GM18520 (cell line): ENCODE measurements around the gene SHROOM1.

ENCODE experiments used
- ATAC-seq: cut with Tn5 transposase; IDR thresholded peaks from one replicate; pipeline ENCODE4 v1.9.1; 2021; ENCODE audit not compliant: unreplicated experiment

The SHROOM1 gene

DNA sequence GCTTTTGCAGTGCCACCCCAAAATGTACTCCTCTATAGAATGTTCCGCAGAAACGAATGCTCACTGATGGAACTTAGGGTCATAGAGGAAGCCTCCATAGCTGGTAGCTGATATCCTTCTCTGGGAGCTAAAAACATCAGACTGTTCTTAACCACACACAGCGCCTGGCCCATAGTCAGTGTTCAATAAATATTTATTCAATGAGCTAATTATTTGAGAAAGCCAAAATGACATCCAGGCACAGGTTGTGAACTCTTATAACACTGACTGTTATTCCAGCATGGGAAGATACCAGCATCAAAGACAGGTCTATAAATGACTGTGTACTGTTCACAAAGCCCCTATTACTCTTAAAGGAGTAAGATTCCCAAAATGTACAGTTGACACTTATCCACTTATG is 22.9 kb upstream of the SHROOM1 start:
- ATAC-seq, result no peak

DNA sequence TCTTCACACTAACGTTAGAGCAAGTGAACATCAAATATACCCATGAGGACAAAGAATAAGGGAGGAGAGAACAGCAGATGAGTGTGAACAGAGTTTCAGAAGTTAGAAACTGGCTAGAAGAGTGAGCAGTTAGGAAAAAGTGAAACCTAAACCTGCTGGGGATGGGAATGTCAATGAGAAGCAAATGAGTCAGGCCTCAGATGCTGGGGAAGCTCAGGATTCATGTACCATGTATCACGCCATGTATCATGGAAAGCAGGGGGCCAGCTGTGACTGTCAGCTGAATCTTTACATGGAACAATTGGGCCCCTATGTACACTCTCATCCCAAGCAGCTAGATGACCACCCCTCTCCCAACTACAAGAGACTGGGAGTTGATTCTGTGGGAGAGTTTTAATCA is 19.6 kb upstream of the SHROOM1 start:
- no peak for ATAC-seq

- ATAC-seq, result no peak
These were observed 18.9 kb upstream of the SHROOM1 start for GRCh38 chr5:132849347-132849746.

- no peak for ATAC-seq
These were observed 17.8 kb upstream of the SHROOM1 start for GRCh38 chr5:132848270-132848669.

DNA sequence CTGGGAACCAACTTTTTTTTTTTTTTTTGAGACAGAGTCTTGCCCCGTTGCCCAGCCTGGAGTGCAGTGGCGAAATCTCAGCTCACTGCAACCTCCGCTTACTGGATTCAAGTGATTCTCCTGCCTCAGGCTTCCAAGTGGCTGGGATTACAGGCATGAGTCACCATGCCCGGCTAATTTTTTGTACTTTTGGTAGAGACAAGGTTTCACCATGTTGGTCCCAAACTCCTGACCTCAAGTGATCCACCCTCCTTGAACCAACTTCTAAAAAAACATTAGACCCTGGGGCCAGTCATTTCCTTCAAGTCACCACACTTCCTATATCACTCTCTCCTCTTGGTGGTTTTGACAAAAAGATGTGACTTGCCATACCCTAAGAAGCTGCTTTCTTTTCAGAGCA is 10.9 kb upstream of the SHROOM1 start:
- ATAC-seq, result no peak

GRCh38 chr5:132840896-132841295 is 10.4 kb upstream of the SHROOM1 start:
- no peak for ATAC-seq

- ATAC-seq, result no peak
These were observed 9.9 kb upstream of the SHROOM1 start for GRCh38 chr5:132840313-132840712.

GRCh38 chr5:132839426-132840301 is 9.2 kb upstream of the SHROOM1 start:
- ATAC-seq, result no peak

GRCh38 chr5:132838516-132839282 is 8.3 kb upstream of the SHROOM1 start:
- ATAC-seq, result no peak

DNA sequence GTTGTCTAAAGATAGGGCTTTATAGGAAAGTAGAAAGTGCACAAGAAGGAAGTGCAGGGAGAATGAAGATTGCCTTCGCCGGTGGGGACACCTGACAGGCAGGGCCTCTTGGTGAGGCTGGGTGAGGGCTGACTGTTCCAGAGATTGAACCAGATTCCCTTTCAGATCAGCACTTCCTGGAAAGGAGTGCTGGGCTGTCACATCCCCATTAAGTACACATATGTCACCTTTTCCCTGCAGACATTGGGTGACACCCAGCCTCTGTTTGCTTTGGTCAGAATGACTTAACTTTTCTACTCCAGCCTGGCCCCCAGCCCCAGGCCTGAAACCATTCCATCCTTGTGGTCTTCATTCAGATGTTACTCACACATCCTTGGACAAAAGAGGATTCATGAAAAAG is 7.4 kb upstream of the SHROOM1 start:
- no peak for ATAC-seq

GRCh38 chr5:132836852-132837251 is 6.4 kb upstream of the SHROOM1 start:
- no peak for ATAC-seq

- ATAC-seq, result no peak
These were observed 3.6 kb upstream of the SHROOM1 start for GRCh38 chr5:132834057-132834456.

DNA sequence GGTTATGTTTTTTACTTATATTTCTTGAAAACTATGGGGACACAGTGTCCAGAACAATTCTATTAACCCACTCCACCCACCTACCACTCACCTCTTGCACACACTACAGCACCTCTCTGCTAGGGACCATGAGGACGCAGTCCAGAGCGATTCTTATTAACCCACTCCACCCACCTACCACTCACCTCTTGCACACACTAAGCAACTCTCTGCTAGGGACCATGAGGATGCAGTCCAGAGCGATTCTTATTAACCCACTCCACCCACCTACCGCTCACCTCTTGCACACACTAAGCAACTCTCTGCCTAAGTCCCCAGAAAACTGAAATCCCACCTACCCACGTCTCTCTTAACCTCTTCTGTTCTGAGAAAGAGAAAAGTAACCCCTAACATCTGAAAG is 2.2 kb upstream of the SHROOM1 start:
- ATAC-seq, result no peak

- ATAC-seq, result no peak
These were observed 831 bp upstream of the SHROOM1 start for GRCh38 chr5:132831095-132831860.

DNA sequence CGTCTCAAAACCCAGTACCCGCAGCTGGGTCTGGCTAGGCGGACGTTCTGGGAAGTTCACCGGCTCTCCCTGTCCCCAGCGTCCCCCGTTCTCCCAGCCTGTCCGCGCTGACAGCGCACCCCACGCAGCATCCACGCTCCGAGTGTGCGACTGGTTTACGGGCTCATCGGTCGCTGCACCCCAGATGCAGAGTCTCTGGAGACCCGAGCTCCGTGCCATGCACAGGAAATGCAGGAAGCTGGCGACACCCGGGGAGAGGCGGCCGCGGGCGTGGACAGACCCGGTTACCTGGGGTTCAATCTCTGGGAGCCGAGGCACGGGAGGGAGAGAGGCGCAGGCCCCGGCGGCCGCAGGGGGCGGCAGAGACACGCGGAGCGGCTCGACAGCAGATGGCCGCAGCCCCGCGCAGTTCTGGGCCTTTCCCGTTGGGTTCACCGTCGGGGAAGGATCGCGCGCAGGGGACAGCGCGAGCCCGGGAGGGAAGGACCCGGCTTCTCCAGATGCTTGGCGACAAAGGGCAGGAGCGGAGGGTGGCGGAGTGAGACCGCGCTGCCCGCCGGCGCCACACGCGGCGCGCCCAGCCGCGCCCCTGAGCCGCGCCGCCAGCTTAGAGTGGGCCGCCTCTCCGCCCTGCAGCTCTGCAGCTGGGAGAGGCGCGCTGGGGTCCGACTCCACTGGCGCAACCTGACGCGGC is 558 bp downstream of the SHROOM1 start:
- ATAC-seq, result peak; percentile 61

- no peak for ATAC-seq
These were observed 1.5 kb downstream of the SHROOM1 start for GRCh38 chr5:132828846-132829494.

DNA sequence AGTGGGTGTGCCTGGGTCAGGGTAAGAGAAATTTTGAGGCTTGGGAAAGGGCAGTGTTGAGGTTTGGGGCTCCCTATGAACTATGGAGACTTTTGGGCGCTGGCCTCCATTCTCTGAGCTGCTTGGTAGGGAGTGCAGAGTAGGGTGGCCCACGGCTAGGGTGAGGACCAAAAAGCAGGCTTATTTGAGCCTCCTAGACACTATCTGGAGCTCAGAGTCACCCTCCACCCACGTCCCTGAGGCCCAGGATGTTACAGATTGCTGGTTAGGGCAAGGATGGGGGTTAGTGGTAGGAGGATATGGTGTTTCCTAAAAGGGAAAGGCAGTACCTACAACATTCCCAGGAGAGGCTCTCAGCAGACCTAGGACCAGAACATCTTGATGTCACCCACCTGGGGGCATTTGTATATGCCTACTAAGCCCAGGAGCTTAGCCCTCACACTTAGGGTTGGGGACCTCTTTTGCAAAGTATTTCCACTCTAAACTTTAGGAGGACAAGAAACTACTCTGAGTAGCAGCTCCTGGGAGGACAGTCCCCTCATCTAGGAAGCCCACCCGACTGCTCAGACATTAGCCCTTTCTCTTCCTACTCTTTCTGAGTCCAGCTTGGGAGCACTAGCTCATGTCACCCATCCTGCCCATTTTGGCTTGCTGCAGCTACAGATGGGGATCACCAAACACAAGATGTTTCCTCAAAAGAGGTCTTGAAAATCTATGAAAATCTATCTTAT is 2.3 kb downstream of the SHROOM1 start:
- ATAC-seq, result no peak

- ATAC-seq, result no peak
These were observed 3.9 kb downstream of the SHROOM1 start for GRCh38 chr5:132826424-132827082.

GRCh38 chr5:132825834-132826391 is 4.5 kb downstream of the SHROOM1 start:
- no peak for ATAC-seq
